Measurements from ENCODE around the gene CLEC2B.

GRCh38 chr12:9805883-9806282, 63.3 kb downstream of the CLEC2B start:
- TF ChIP-seq, protein P1, sequence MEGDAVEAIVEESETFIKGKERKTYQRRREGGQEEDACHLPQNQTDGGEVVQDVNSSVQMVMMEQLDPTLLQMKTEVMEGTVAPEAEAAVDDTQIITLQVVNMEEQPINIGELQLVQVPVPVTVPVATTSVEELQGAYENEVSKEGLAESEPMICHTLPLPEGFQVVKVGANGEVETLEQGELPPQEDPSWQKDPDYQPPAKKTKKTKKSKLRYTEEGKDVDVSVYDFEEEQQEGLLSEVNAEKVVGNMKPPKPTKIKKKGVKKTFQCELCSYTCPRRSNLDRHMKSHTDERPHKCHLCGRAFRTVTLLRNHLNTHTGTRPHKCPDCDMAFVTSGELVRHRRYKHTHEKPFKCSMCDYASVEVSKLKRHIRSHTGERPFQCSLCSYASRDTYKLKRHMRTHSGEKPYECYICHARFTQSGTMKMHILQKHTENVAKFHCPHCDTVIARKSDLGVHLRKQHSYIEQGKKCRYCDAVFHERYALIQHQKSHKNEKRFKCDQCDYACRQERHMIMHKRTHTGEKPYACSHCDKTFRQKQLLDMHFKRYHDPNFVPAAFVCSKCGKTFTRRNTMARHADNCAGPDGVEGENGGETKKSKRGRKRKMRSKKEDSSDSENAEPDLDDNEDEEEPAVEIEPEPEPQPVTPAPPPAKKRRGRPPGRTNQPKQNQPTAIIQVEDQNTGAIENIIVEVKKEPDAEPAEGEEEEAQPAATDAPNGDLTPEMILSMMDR (IDR thresholded peaks at IDR 0.05; ENCODE audit: insufficient read depth, low read length, poor library complexity, severe bottlenecking) = no peak
- TF ChIP-seq EZH2phosphoT487 (conservative IDR thresholded peaks at IDR 0.05; ENCODE audit: low read length) = no peak

All from SU-DHL-6 (cell line).